Gastroesophageal sphincter (tissue), 3 donors: Measurements from ENCODE around the gene CST7.

Experiments
- CTCF ChIP-seq, 4 experiments: fragments of 200-600 bp in 2 of 4; fragments of 450-650 bp in 2 of 4; sonication (generic) in 1 of 4; IDR thresholded peaks; one replicate each; pipeline ENCODE4 v1.5.1; 2017 to 2019; ENCODE audit warnings: antibody characterized with exemption in 4 of 4, mild to moderate bottlenecking in 2 of 4, moderate library complexity in 2 of 4
- EP300 ChIP-seq: sonication (generic); formaldehyde crosslinking; IDR thresholded peaks from one replicate; pipeline ENCODE4 v1.6.1; 2017; ENCODE audit warnings: antibody characterized with exemption, mild to moderate bottlenecking
- POLR2A ChIP-seq, 2 donors: fragments of 450-650 bp; IDR thresholded peaks; one replicate each; pipeline ENCODE4 v1.6.1; 2017; ENCODE audit warnings: antibody characterized with exemption in 2 of 2, mild to moderate bottlenecking in 2 of 2, moderate library complexity in 1 of 2
- POLR2AphosphoS5 ChIP-seq: sonication (generic); formaldehyde crosslinking; IDR thresholded peaks from one replicate; pipeline ENCODE4 v1.6.1; 2017; ENCODE audit warnings: antibody characterized with exemption

GRCh38 chr20:24949756-24950127, 673 bp downstream of the CST7 start:
- no peak for TF ChIP-seq CTCF (IDR thresholded peaks at IDR 0.05)
- no peak for TF ChIP-seq POLR2AphosphoS5
- TF ChIP-seq POLR2A (IDR thresholded peaks at IDR 0.05): no peak
- no peak for TF ChIP-seq EP300
